Vagina (tissue), 2 donors: ENCODE data around the gene SGIP1. TPM values are rescaled to one million over a fixed set of nuclear protein-coding genes. Genes with fewer than 3 reads are reported as not detected.

Experiments used
- DNase-seq, 2 donors: peaks; one replicate each; pipeline ENCODE4 v3.0.0-alpha.2; 2017; ENCODE audit errors: extremely low spot score in 2 of 2
- H3K27ac ChIP-seq: fragments of 200-600 bp; sonication (generic); one replicate; pipeline ENCODE4 v1.5.1; 2019
- H3K27me3 ChIP-seq: fragments of 200-600 bp; sonication (generic); one replicate; pipeline ENCODE4 v1.5.1; 2019
- H3K36me3 ChIP-seq, 2 donors: fragments of 200-600 bp; sonication (generic); one replicate each; pipeline ENCODE4 v1.5.1; 2017 to 2019
- H3K4me1 ChIP-seq: fragments of 200-600 bp; sonication (generic); one replicate; pipeline ENCODE4 v1.5.1; 2019
- H3K4me3 ChIP-seq, 2 donors: fragments of 200-600 bp; sonication (generic); 1 replicate in 1 of 2; 2 replicates in 1 of 2; pipeline ENCODE4 v1.5.1; 2016 to 2019
- H3K9me3 ChIP-seq: fragments of 200-600 bp; sonication (generic); one replicate; pipeline ENCODE4 v1.5.1; 2019
- CTCF ChIP-seq, 3 experiments: fragments of 450-650 bp in 2 of 3; fragments of 200-600 bp in 1 of 3; sonication (generic) in 1 of 3; IDR thresholded peaks; one replicate each; pipeline ENCODE4 v1.5.1; 2017 to 2019; ENCODE audit warnings: antibody characterized with exemption in 3 of 3, mild to moderate bottlenecking in 2 of 3, moderate library complexity in 2 of 3
- POLR2A ChIP-seq, 2 donors: fragments of 450-650 bp; IDR thresholded peaks; one replicate each; pipeline ENCODE4 v1.6.1; 2017; ENCODE audit warnings: antibody characterized with exemption in 2 of 2, mild to moderate bottlenecking in 2 of 2, moderate library complexity in 2 of 2
- POLR2AphosphoS5 ChIP-seq, 2 donors: sonication (generic); formaldehyde crosslinking; IDR thresholded peaks; one replicate each; pipeline ENCODE4 v1.9.0; 2017; ENCODE audit warnings: antibody characterized with exemption in 2 of 2, mild to moderate bottlenecking in 2 of 2, low read depth in 1 of 2; ENCODE audit not compliant: insufficient read depth in 1 of 2
- intact Hi-C: fragments of 100-400 bp; cut with DNase I; formaldehyde crosslinking; loops from one replicate; pipeline ENCODE4 v1.15.1; 2023
- total RNA-seq: library from RNA; depleted of rRNA; stranded (reverse); fragments of >200 nt; gene quantifications from one replicate; pipeline ENCODE4 v1.2.3, GENCODE V29; 2016

SGIP1 gene
- total RNA-seq, 1 donor from 2014 or later = 14.0 TPM

DNA sequence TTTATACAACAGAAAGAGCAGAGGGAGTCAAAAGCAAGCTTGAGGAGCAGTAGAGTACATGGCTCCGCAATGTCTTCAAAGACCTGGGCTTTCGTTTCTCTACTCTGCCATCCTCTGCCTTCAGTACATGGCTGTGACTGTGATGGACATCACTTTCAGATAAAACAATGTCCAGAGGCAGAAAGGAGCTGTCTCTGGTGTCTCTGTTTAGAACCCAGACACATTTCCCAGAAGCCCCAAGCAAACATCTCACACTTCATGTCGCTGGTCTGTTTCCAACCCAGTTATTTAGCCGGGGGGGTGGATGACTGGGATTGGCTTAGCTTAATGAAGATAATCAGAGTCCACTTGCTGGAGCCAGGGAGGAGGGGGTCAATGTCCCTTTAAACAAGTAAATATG is 25.6 kb downstream of the SGIP1 start:
- peaks cover 46% of the 10 kb centered on the region for H3K4me1 ChIP-seq
- no peak for DNase-seq
- H3K4me3 ChIP-seq = no peak overlapping the region
- intact Hi-C loops = no loop called here
- no peaks in the 10 kb centered on the region for H3K36me3 ChIP-seq
- no peak for TF ChIP-seq POLR2AphosphoS5 (IDR thresholded peaks at IDR 0.05; ENCODE audit: insufficient read depth in 1 of 2, low read depth in 1 of 2)
- no peak for TF ChIP-seq POLR2A (IDR thresholded peaks at IDR 0.05)
- no peak for TF ChIP-seq CTCF (IDR thresholded peaks at IDR 0.05)
- H3K9me3 ChIP-seq = no peaks in the 10 kb centered on the region
- no peaks in the 10 kb centered on the region for H3K27me3 ChIP-seq
- no peak overlapping the region for H3K27ac ChIP-seq

- Histone ChIP-seq H3K36me3 (no peaks in the 10 kb centered on the region), H3K4me3 (no peak overlapping the region), H3K9me3 (no peaks in the 10 kb centered on the region), H3K27ac (peak overlapping the region; percentile 75), H3K4me1 (peaks cover 40% of the 10 kb centered on the region), H3K27me3 (no peaks in the 10 kb centered on the region)
- no peak for TF ChIP-seq POLR2AphosphoS5 (IDR thresholded peaks at IDR 0.05; ENCODE audit: insufficient read depth in 1 of 2, low read depth in 1 of 2)
- no peak for TF ChIP-seq CTCF (IDR thresholded peaks at IDR 0.05)
- TF ChIP-seq POLR2A (IDR thresholded peaks at IDR 0.05) = no peak
- DNase-seq = no peak
- intact Hi-C loops = no loop called here
These were observed 28.6 kb downstream of the SGIP1 start for GRCh38 chr1:66562561-66562960.

GRCh38 chr1:66563094-66563800 is 29.3 kb downstream of the SGIP1 start:
- no peak overlapping the region for H3K4me3 ChIP-seq
- H3K9me3 ChIP-seq = no peaks in the 10 kb centered on the region
- intact Hi-C loops = no loop called here
- TF ChIP-seq POLR2A (IDR thresholded peaks at IDR 0.05) = no peak
- TF ChIP-seq POLR2AphosphoS5 (IDR thresholded peaks at IDR 0.05; ENCODE audit: insufficient read depth in 1 of 2, low read depth in 1 of 2) = no peak
- no peak for TF ChIP-seq CTCF (IDR thresholded peaks at IDR 0.05)
- peak overlapping the region; percentile 75 for H3K27ac ChIP-seq
- H3K27me3 ChIP-seq = no peaks in the 10 kb centered on the region
- no peak for DNase-seq
- H3K4me1 ChIP-seq = peaks cover 35% of the 10 kb centered on the region
- H3K36me3 ChIP-seq = no peaks in the 10 kb centered on the region

DNA sequence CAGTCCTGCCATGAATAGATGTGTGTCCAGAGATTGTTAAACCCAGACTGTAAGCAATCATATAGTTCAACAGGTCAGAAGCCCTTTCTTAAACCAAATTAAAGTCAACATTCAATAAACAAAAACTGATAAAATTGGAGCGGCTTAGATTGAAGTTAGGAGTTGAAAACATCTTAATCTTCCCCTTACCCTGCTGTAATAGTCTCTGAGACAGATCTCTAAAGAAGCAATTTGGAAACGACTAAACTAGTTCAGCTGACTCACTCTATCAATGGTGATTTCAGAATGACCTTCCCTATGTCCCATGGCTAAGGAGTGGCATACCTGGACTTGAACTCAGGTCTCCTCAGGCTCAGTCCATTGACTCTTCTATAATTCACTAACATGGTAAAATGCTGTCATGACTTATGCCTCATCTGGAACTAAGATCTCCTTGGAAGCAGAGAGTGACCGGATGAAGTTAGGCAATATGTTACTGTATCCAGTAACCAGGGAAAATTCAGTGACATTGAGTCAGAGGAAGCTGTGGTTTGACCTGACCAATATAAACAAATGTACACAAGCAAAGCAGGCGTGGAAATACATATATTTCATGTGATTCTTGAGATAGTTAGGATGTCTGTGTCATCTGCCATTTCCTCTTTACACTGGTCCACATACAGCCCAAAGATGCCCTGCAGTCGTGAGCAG is 30.1 kb downstream of the SGIP1 start:
- H3K4me1 ChIP-seq = peaks cover 35% of the 10 kb centered on the region
- H3K4me3 ChIP-seq = no peak overlapping the region
- peak overlapping the region; percentile 75 for H3K27ac ChIP-seq
- H3K36me3 ChIP-seq = no peaks in the 10 kb centered on the region
- no peak for TF ChIP-seq POLR2AphosphoS5 (IDR thresholded peaks at IDR 0.05; ENCODE audit: insufficient read depth in 1 of 2, low read depth in 1 of 2)
- TF ChIP-seq POLR2A (IDR thresholded peaks at IDR 0.05) = no peak
- TF ChIP-seq CTCF (IDR thresholded peaks at IDR 0.05) = no peak
- H3K9me3 ChIP-seq = no peaks in the 10 kb centered on the region
- no peaks in the 10 kb centered on the region for H3K27me3 ChIP-seq
- intact Hi-C loops = no loop called here
- DNase-seq = no peak

- no peaks in the 10 kb centered on the region for H3K36me3 ChIP-seq
- no peaks in the 10 kb centered on the region for H3K4me1 ChIP-seq
- intact Hi-C loops = no loop called here
- no peaks in the 10 kb centered on the region for H3K27me3 ChIP-seq
- no peak for TF ChIP-seq CTCF (IDR thresholded peaks at IDR 0.05)
- TF ChIP-seq POLR2A (IDR thresholded peaks at IDR 0.05) = no peak
- TF ChIP-seq POLR2AphosphoS5 (IDR thresholded peaks at IDR 0.05; ENCODE audit: insufficient read depth in 1 of 2, low read depth in 1 of 2) = no peak
- H3K9me3 ChIP-seq = no peaks in the 10 kb centered on the region
- no peak overlapping the region for H3K4me3 ChIP-seq
- H3K27ac ChIP-seq = no peak overlapping the region
- DNase-seq = no peak
These were observed 36.2 kb downstream of the SGIP1 start for GRCh38 chr1:66570196-66570595.
